Smooth muscle cell (in vitro differentiated cells): Measurements from ENCODE around the gene DUSP2. TPM values are rescaled to one million over a fixed set of nuclear protein-coding genes. Genes with fewer than 3 reads are reported as not detected.
"Not testable (repeated sequence)": the region's sequence is repeated elsewhere in the genome, so short reads cannot be mapped to it uniquely, and the experiment has no call there.

ENCODE experiments used
- DNase-seq: peaks from one replicate; lab custom pipeline; 2025; ENCODE audit not compliant: unreplicated experiment; lab: John Stamatoyannopoulos, UW
- H2AFZ ChIP-seq: fragments of 200-600 bp; sonication (generic); 2 replicates; pipeline ENCODE4 v1.6.0; 2016; ENCODE audit warnings: antibody characterized with exemption, low read depth, mild to moderate bottlenecking
- H3F3A ChIP-seq: fragments of 200-600 bp; sonication (generic); 2 replicates; pipeline ENCODE4 v1.6.0; 2017; ENCODE audit warnings: antibody characterized with exemption, low read depth
- H3K27ac ChIP-seq: fragments of 200-600 bp; sonication (generic); 2 replicates; pipeline ENCODE4 v1.5.1; 2016; ENCODE audit warnings: low read depth, mild to moderate bottlenecking
- H3K27me3 ChIP-seq: fragments of 200-600 bp; sonication (generic); 2 replicates; pipeline ENCODE4 v1.6.1; 2016; ENCODE audit warnings: low read depth, mild to moderate bottlenecking
- H3K36me3 ChIP-seq: fragments of 200-600 bp; sonication (generic); 2 replicates; pipeline ENCODE4 v1.5.1; 2016; ENCODE audit warnings: low read depth
- H3K4me1 ChIP-seq: fragments of 200-600 bp; sonication (generic); 2 replicates; pipeline ENCODE4 v1.5.1; 2016; ENCODE audit warnings: low read depth
- H3K4me2 ChIP-seq: fragments of 200-600 bp; sonication (generic); 2 replicates; pipeline ENCODE4 v1.6.0; 2016; ENCODE audit warnings: mild to moderate bottlenecking
- H3K4me3 ChIP-seq: fragments of 200-600 bp; sonication (generic); 2 replicates; pipeline ENCODE4 v1.5.1; 2016; ENCODE audit warnings: mild to moderate bottlenecking
- H3K79me2 ChIP-seq: fragments of 200-600 bp; sonication (generic); 2 replicates; pipeline ENCODE4 v1.6.0; 2016; ENCODE audit warnings: low read depth, mild to moderate bottlenecking
- H3K9ac ChIP-seq: fragments of 200-600 bp; sonication (generic); 2 replicates; pipeline ENCODE4 v1.6.0; 2016; ENCODE audit warnings: low read depth
- H3K9me3 ChIP-seq: fragments of 200-600 bp; sonication (generic); replicated peaks from 2 replicates; pipeline ENCODE4 v1.5.1; 2016; ENCODE audit warnings: low read depth
- H4K20me1 ChIP-seq: fragments of 200-600 bp; sonication (generic); 2 replicates; pipeline ENCODE4 v1.6.0; 2016; ENCODE audit warnings: low read depth
- CTCF ChIP-seq: fragments of 200-600 bp; sonication (generic); IDR thresholded peaks from 2 replicates; pipeline ENCODE4 v1.5.1; 2017; ENCODE audit warnings: borderline replicate concordance, mild to moderate bottlenecking, antibody characterized with exemption; ENCODE audit not compliant: insufficient read depth, poor library complexity, severe bottlenecking
- WGBS: methylation state at CpG from one replicate; pipeline ENCODE4 v1.1.7; 2016; ENCODE audit warnings: low lambda C conversion rate; 5-methylcytosine and 5-hydroxymethylcytosine counted together
- polyA plus RNA-seq: library from polyadenylated mRNA; unstranded; fragments of >200 nt; fragmentation: Nextera tagmentation; extraction: Ambion mirVana; gene quantifications from 2 replicates; pipeline ENCODE4 v1.2.1, GENCODE V29; 2016
- total RNA-seq: library from RNA; depleted of rRNA; stranded (reverse); fragments of >200 nt; gene quantifications from 2 replicates; pipeline ENCODE4 v1.2.3, GENCODE V29; 2014

The DUSP2 gene
- total and polyA plus RNA-seq, 2 experiments from 2014 or later: 55.3 to 89.3 TPM

- Histone ChIP-seq H3K27me3 (no peaks in the 10 kb centered on the region), H3K79me2 (no peaks in the 10 kb centered on the region), H3K9ac (no peak overlapping the region), H2AFZ (no peak overlapping the region), H3K36me3 (no peaks in the 10 kb centered on the region), H3K4me1 (no peaks in the 10 kb centered on the region), H3F3A (no peaks in the 10 kb centered on the region), H4K20me1 (no peaks in the 10 kb centered on the region), H3K9me3 (no peaks in the 10 kb centered on the region), H3K4me3 (no peak overlapping the region), H3K27ac (no peak overlapping the region), H3K4me2 (no peak overlapping the region)
- 72% methylated on average over 13 of the region's 13 CpGs for WGBS
- DNase-seq: no peak
- no peak for TF ChIP-seq CTCF
Measured at GRCh38 chr2:96163768-96164429, 18.7 kb upstream of the DUSP2 start.

GRCh38 chr2:96163415-96163767 is 18.2 kb upstream of the DUSP2 start:
- no peak overlapping the region for H3K4me2 ChIP-seq
- no peak overlapping the region for H3K27ac ChIP-seq
- H3F3A ChIP-seq: no peaks in the 10 kb centered on the region
- H3K4me3 ChIP-seq: no peak overlapping the region
- H3K79me2 ChIP-seq: no peaks in the 10 kb centered on the region
- no peak overlapping the region for H3K9ac ChIP-seq
- 94% methylated on average over 5 of the region's 5 CpGs for WGBS
- no peaks in the 10 kb centered on the region for H4K20me1 ChIP-seq
- H2AFZ ChIP-seq: no peak overlapping the region
- no peak for DNase-seq
- H3K27me3 ChIP-seq: no peaks in the 10 kb centered on the region
- TF ChIP-seq CTCF: no peak
- no peaks in the 10 kb centered on the region for H3K9me3 ChIP-seq
- no peaks in the 10 kb centered on the region for H3K4me1 ChIP-seq
- H3K36me3 ChIP-seq: no peaks in the 10 kb centered on the region

- Histone ChIP-seq H4K20me1 (no peaks in the 10 kb centered on the region), H3F3A (no peaks in the 10 kb centered on the region)
- WGBS: 71% methylated on average over 5 of the region's 5 CpGs
Measured at GRCh38 chr2:96161898-96162297, 16.7 kb upstream of the DUSP2 start.

GRCh38 chr2:96160366-96160765 is 15.1 kb upstream of the DUSP2 start:
- H4K20me1 ChIP-seq, H3K27ac ChIP-seq, DNase-seq, H3F3A ChIP-seq, H3K4me3 ChIP-seq, H3K4me2 ChIP-seq, H3K4me1 ChIP-seq, H3K79me2 ChIP-seq, H3K9ac ChIP-seq, H3K36me3 ChIP-seq, H3K9me3 ChIP-seq, H2AFZ ChIP-seq, H3K27me3 ChIP-seq: not testable (repeated sequence)
- WGBS: 96% methylated on average over 5 of the region's 5 CpGs

More at GRCh38 chr2:96161898-96162297, 16.7 kb upstream of the DUSP2 start:
- Histone ChIP-seq H3K9ac (no peak overlapping the region), H3K79me2 (no peaks in the 10 kb centered on the region), H3K4me3 (no peak overlapping the region), H3K4me1 (no peaks in the 10 kb centered on the region), H3K4me2 (no peak overlapping the region), H2AFZ (no peak overlapping the region), H3K9me3 (no peaks in the 10 kb centered on the region), H3K27me3 (no peaks in the 10 kb centered on the region), H3K36me3 (no peaks in the 10 kb centered on the region), H3K27ac (no peak overlapping the region)
- no peak for TF ChIP-seq CTCF
- no peak for DNase-seq
